Vagina (tissue), 2 donors: ENCODE data around the gene CPZ. TPM values are rescaled to one million over a fixed set of nuclear protein-coding genes. Genes with fewer than 3 reads are reported as not detected.

Experiments used
- DNase-seq, 2 donors: peaks; one replicate each; pipeline ENCODE4 v3.0.0-alpha.2; 2017; ENCODE audit errors: extremely low spot score in 2 of 2
- H3K27ac ChIP-seq: fragments of 200-600 bp; sonication (generic); one replicate; pipeline ENCODE4 v1.5.1; 2019
- H3K27me3 ChIP-seq: fragments of 200-600 bp; sonication (generic); one replicate; pipeline ENCODE4 v1.5.1; 2019
- H3K36me3 ChIP-seq, 2 donors: fragments of 200-600 bp; sonication (generic); one replicate each; pipeline ENCODE4 v1.5.1; 2017 to 2019
- H3K4me1 ChIP-seq: fragments of 200-600 bp; sonication (generic); one replicate; pipeline ENCODE4 v1.5.1; 2019
- H3K4me3 ChIP-seq, 2 donors: fragments of 200-600 bp; sonication (generic); 1 replicate in 1 of 2; 2 replicates in 1 of 2; pipeline ENCODE4 v1.5.1; 2016 to 2019
- H3K9me3 ChIP-seq: fragments of 200-600 bp; sonication (generic); one replicate; pipeline ENCODE4 v1.5.1; 2019
- CTCF ChIP-seq, 3 experiments: fragments of 450-650 bp in 2 of 3; fragments of 200-600 bp in 1 of 3; sonication (generic) in 1 of 3; IDR thresholded peaks; one replicate each; pipeline ENCODE4 v1.5.1; 2017 to 2019; ENCODE audit warnings: antibody characterized with exemption in 3 of 3, mild to moderate bottlenecking in 2 of 3, moderate library complexity in 2 of 3
- POLR2A ChIP-seq, 2 donors: fragments of 450-650 bp; IDR thresholded peaks; one replicate each; pipeline ENCODE4 v1.6.1; 2017; ENCODE audit warnings: antibody characterized with exemption in 2 of 2, mild to moderate bottlenecking in 2 of 2, moderate library complexity in 2 of 2
- POLR2AphosphoS5 ChIP-seq, 2 donors: sonication (generic); formaldehyde crosslinking; IDR thresholded peaks; one replicate each; pipeline ENCODE4 v1.9.0; 2017; ENCODE audit warnings: antibody characterized with exemption in 2 of 2, mild to moderate bottlenecking in 2 of 2, low read depth in 1 of 2; ENCODE audit not compliant: insufficient read depth in 1 of 2
- intact Hi-C: fragments of 100-400 bp; cut with DNase I; formaldehyde crosslinking; loops from one replicate; pipeline ENCODE4 v1.15.1; 2023
- total RNA-seq: library from RNA; depleted of rRNA; stranded (reverse); fragments of >200 nt; gene quantifications from one replicate; pipeline ENCODE4 v1.2.3, GENCODE V29; 2016

Gene CPZ
- total RNA-seq, 1 donor from 2014 or later = 26.3 TPM

DNA sequence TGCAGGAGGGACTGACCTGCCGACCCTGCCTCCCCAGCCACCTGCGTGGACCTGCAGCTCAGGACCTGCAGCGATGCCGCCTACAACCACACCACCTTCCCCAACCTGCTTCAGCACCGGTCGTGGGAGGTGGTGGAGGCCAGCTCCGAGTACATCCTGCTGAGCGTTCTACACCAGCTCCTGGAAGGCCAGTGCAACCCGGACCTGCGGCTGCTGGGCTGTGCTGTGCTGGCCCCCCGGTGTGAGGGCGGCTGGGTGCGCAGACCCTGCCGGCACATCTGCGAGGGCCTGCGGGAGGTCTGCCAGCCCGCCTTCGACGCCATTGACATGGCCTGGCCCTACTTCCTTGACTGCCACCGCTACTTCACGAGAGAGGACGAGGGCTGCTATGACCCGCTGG, 8.5 kb downstream of the CPZ start:
- Histone ChIP-seq H3K4me1 (peaks cover 19% of the 10 kb centered on the region), H3K9me3 (no peaks in the 10 kb centered on the region), H3K36me3 (no peaks in the 10 kb centered on the region), H3K27ac (no peak overlapping the region), H3K27me3 (no peaks in the 10 kb centered on the region), H3K4me3 (no peak overlapping the region)
- DNase-seq = no peak
- intact Hi-C loops = no loop called here
- TF ChIP-seq POLR2AphosphoS5 (IDR thresholded peaks at IDR 0.05; ENCODE audit: insufficient read depth in 1 of 2, low read depth in 1 of 2) = no peak
- TF ChIP-seq POLR2A (IDR thresholded peaks at IDR 0.05) = no peak
- no peak for TF ChIP-seq CTCF (IDR thresholded peaks at IDR 0.05)

DNA sequence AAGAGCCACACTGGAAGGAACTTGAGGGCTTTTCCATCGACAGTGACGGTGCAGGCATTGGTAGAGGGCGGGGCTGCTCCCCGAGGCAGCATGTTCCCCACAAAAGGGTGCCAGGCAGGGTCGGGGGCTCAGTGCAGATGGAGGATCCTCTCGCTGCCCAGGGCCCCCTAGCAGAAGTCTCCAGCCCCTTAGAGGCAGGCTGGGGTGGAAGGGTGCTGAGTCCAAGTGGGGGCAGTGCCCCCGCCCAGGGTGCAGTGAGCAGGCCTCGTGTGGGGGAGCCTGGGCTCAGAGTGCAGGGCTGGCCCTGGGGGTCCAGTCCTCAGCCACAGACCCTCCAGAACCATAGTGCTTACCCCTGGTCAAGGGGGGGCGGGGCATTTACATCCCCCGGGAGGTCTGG, 9.0 kb downstream of the CPZ start:
- Histone ChIP-seq H3K27me3 (no peaks in the 10 kb centered on the region), H3K36me3 (no peaks in the 10 kb centered on the region), H3K4me3 (no peak overlapping the region), H3K9me3 (no peaks in the 10 kb centered on the region), H3K27ac (no peak overlapping the region), H3K4me1 (peaks cover 19% of the 10 kb centered on the region)
- TF ChIP-seq POLR2AphosphoS5 (IDR thresholded peaks at IDR 0.05; ENCODE audit: insufficient read depth in 1 of 2, low read depth in 1 of 2) = no peak
- TF ChIP-seq POLR2A (IDR thresholded peaks at IDR 0.05) = no peak
- TF ChIP-seq CTCF (IDR thresholded peaks at IDR 0.05) = no peak
- no peak for DNase-seq
- intact Hi-C loops = no loop called here

- Histone ChIP-seq H3K9me3 (no peaks in the 10 kb centered on the region), H3K36me3 (no peaks in the 10 kb centered on the region), H3K4me3 (no peak overlapping the region), H3K4me1 (peaks cover 19% of the 10 kb centered on the region), H3K27me3 (no peaks in the 10 kb centered on the region), H3K27ac (no peak overlapping the region)
- no peak for TF ChIP-seq CTCF (IDR thresholded peaks at IDR 0.05)
- TF ChIP-seq POLR2A (IDR thresholded peaks at IDR 0.05) = no peak
- no peak for TF ChIP-seq POLR2AphosphoS5 (IDR thresholded peaks at IDR 0.05; ENCODE audit: insufficient read depth in 1 of 2, low read depth in 1 of 2)
- DNase-seq = no peak
- intact Hi-C loops = no loop called here
Observed at GRCh38 chr4:8602686-8603430, 10.3 kb downstream of the CPZ start.

DNA sequence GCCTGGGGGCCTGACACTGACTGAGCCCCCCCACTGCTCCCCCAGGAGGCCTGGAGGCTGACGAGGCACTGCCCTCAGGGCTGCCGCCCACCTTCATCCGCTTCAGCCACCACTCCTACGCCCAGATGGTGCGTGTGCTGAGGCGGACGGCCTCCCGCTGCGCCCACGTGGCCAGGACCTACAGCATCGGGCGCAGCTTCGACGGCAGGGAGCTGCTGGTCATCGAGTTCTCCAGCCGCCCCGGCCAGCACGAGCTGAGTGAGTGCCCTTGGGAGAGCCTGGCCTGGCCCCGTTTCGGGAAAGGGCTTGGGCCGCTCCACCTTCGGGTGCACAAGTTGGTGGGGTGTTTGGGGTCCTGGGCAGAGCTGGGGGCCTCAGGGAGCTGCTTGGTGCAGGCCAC, 11.4 kb downstream of the CPZ start:
- no peak overlapping the region for H3K4me3 ChIP-seq
- peaks cover 8% of the 10 kb centered on the region for H3K4me1 ChIP-seq
- no peaks in the 10 kb centered on the region for H3K9me3 ChIP-seq
- TF ChIP-seq POLR2AphosphoS5 (IDR thresholded peaks at IDR 0.05; ENCODE audit: insufficient read depth in 1 of 2, low read depth in 1 of 2) (no peak), CTCF (IDR thresholded peaks at IDR 0.05) (no peak), POLR2A (IDR thresholded peaks at IDR 0.05) (no peak)
- no peak for DNase-seq
- intact Hi-C loops = no loop called here
- no peak overlapping the region for H3K27ac ChIP-seq
- H3K36me3 ChIP-seq = no peaks in the 10 kb centered on the region
- H3K27me3 ChIP-seq = no peaks in the 10 kb centered on the region

DNA sequence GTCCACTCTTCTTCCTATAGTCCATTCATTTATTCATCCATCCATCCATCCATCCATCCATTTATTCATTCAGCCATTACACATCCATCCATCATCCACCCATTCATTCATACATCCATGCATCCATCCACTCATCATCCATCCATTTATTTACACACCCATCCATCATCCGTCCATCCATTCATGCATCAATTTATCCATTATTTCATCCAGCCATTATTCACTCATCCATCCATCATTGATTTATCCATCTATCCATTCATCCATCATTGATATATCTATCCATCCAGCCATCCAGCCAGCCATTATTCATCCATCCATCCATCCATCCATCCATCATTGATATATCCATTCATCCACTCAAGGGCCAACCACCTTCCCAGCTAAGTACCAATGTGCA, 12.7 kb downstream of the CPZ start:
- intact Hi-C loops = no loop called here
- no peaks in the 10 kb centered on the region for H3K9me3 ChIP-seq
- no peaks in the 10 kb centered on the region for H3K4me1 ChIP-seq
- H3K36me3 ChIP-seq = no peaks in the 10 kb centered on the region
- H3K27ac ChIP-seq = no peak overlapping the region
- TF ChIP-seq CTCF (IDR thresholded peaks at IDR 0.05) (no peak), POLR2A (IDR thresholded peaks at IDR 0.05) (no peak), POLR2AphosphoS5 (IDR thresholded peaks at IDR 0.05; ENCODE audit: insufficient read depth in 1 of 2, low read depth in 1 of 2) (no peak)
- H3K4me3 ChIP-seq = no peak overlapping the region
- H3K27me3 ChIP-seq = no peaks in the 10 kb centered on the region
- DNase-seq = no peak
